Astrocyte of the cerebellum (primary cell): ENCODE measurements around the gene NRIP2.

Experiments
- DNase-seq: peaks from one replicate; pipeline ENCODE4 v3.0.0-alpha.2; 2011; ENCODE audit warnings: low read depth
- H3K4me3 ChIP-seq: 2 replicates; pipeline ENCODE4 v1.5.1; 2011; ENCODE audit warnings: mild to moderate bottlenecking, low read depth, low read length, moderate library complexity
- CTCF ChIP-seq: IDR thresholded peaks from 2 replicates; pipeline ENCODE4 v1.5.1; 2012; ENCODE audit warnings: low read length, low read depth, moderate library complexity, mild to moderate bottlenecking; ENCODE audit errors: missing control alignments
- in situ Hi-C: cut with HindIII; loops from 2 replicates; pipeline ENCODE4 v1.10.0; 2017; ENCODE audit warnings: low sequenced_read_pairs

The NRIP2 gene

GRCh38 chr12:2844786-2845185 lies 10.0 kb upstream of the NRIP2 start:
- no peak for DNase-seq
- no peak for TF ChIP-seq CTCF
- in situ Hi-C loops = no loop called here
- H3K4me3 ChIP-seq = no peak overlapping the region

DNA sequence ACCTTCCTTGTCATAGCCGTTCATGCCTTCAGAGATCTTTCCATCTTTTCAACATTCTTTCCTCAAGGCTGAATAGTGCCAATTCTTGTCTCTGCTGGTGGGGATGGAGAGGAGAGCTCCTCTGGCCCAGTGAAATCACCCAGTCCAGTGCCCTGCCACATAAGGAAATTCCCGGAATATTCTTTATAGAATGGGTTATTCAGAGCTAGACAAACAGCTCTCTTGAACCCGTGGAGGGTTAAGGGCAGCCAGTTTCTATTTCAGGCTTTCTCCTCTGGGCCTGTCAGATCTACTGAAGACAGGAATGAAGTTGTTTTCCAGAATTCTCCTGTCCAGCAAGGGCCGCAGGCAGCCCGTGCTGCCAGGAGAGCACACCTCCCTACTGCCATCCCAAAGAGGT lies 8.1 kb upstream of the NRIP2 start:
- no peak for DNase-seq
- in situ Hi-C loops = no loop called here

GRCh38 chr12:2841056-2841650 lies 6.3 kb upstream of the NRIP2 start:
- TF ChIP-seq CTCF = no peak
- DNase-seq = no peak
- H3K4me3 ChIP-seq = no peak overlapping the region
- in situ Hi-C loops = no loop called here

More for the DNA sequence above, 8.1 kb upstream of the NRIP2 start:
- H3K4me3 ChIP-seq = no peak overlapping the region
- no peak for TF ChIP-seq CTCF

DNA sequence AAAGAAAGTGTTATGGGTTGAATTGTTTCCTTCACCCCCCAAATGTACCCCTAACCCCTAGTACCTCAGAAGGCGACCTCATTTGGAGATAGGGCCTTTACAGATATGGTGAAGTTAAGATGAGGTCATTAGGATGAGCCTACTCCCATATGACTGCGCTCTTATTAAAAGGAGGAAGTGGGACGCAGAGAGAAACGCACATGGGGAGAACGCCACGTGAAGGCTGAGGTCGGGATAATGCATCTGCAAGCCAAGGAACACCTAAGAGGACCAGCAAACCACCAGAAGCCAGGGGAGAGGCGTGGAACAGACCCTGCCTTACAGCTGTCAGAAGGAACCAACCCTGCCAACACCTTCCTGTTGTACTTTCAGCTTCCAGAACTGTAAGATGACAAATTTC lies 1.7 kb upstream of the NRIP2 start:
- TF ChIP-seq CTCF = no peak
- in situ Hi-C loops = no loop called here
- DNase-seq = no peak

GRCh38 chr12:2835691-2836403 lies 1.0 kb upstream of the NRIP2 start:
- in situ Hi-C loops = no loop called here
- no peak for DNase-seq
- no peak overlapping the region for H3K4me3 ChIP-seq
- no peak for TF ChIP-seq CTCF

More for the DNA sequence above, 1.7 kb upstream of the NRIP2 start:
- H3K4me3 ChIP-seq = no peak overlapping the region

GRCh38 chr12:2833810-2834209 lies 1.0 kb downstream of the NRIP2 start:
- H3K4me3 ChIP-seq = no peak overlapping the region
- in situ Hi-C loops = no loop called here

More at GRCh38 chr12:2833810-2834209, 1.0 kb downstream of the NRIP2 start:
- no peak for DNase-seq
- no peak for TF ChIP-seq CTCF
